ENCODE measurements around the gene TAGLN2. TPM values are rescaled to one million over a fixed set of nuclear protein-coding genes. Genes with fewer than 3 reads are reported as not detected.

The TAGLN2 gene
- total RNA-seq, 4 donors from 2014 or later, result 128 to 237 (median 179) TPM

- no peak for TF ChIP-seq CTCF (IDR thresholded peaks at IDR 0.05; ENCODE audit: low read depth)
Observed at GRCh38 chr1:159892944-159893343, 32.4 kb downstream of the TAGLN2 start.

GRCh38 chr1:159891275-159892157 lies 33.8 kb downstream of the TAGLN2 start:
- TF ChIP-seq CTCF (IDR thresholded peaks at IDR 0.05; ENCODE audit: low read depth), result no peak

- no peak for TF ChIP-seq CTCF (IDR thresholded peaks at IDR 0.05; ENCODE audit: low read depth)
Observed at GRCh38 chr1:159890390-159890789, 34.9 kb downstream of the TAGLN2 start.

- no peak for TF ChIP-seq CTCF (IDR thresholded peaks at IDR 0.05; ENCODE audit: low read depth)
Observed at GRCh38 chr1:159889821-159890252, 35.5 kb downstream of the TAGLN2 start.

GRCh38 chr1:159889202-159889601 lies 36.1 kb downstream of the TAGLN2 start:
- TF ChIP-seq CTCF (IDR thresholded peaks at IDR 0.05; ENCODE audit: low read depth), result no peak

GRCh38 chr1:159884296-159884695 lies 41.0 kb downstream of the TAGLN2 start:
- TF ChIP-seq CTCF (IDR thresholded peaks at IDR 0.05; ENCODE audit: low read depth), result no peak

GRCh38 chr1:159883134-159883533 lies 42.2 kb downstream of the TAGLN2 start:
- TF ChIP-seq CTCF (IDR thresholded peaks at IDR 0.05; ENCODE audit: low read depth), result no peak

Data from subcutaneous adipose tissue (tissue), 4 donors.